DMS79 treated with DMSO at 0.1 percent for 48 hours (cell line): Measurements from ENCODE around the gene IRF8.
A peak's percentile ranks its signal among the peaks of the same experiment; 100 is the strongest.
"Not testable (repeated sequence)": the region's sequence is repeated elsewhere in the genome, so short reads cannot be mapped to it uniquely, and the experiment has no call there.

ENCODE experiments used
- DNase-seq: peaks from one replicate; lab custom pipeline; 2025; lab: John Stamatoyannopoulos, UW

IRF8 gene

DNA sequence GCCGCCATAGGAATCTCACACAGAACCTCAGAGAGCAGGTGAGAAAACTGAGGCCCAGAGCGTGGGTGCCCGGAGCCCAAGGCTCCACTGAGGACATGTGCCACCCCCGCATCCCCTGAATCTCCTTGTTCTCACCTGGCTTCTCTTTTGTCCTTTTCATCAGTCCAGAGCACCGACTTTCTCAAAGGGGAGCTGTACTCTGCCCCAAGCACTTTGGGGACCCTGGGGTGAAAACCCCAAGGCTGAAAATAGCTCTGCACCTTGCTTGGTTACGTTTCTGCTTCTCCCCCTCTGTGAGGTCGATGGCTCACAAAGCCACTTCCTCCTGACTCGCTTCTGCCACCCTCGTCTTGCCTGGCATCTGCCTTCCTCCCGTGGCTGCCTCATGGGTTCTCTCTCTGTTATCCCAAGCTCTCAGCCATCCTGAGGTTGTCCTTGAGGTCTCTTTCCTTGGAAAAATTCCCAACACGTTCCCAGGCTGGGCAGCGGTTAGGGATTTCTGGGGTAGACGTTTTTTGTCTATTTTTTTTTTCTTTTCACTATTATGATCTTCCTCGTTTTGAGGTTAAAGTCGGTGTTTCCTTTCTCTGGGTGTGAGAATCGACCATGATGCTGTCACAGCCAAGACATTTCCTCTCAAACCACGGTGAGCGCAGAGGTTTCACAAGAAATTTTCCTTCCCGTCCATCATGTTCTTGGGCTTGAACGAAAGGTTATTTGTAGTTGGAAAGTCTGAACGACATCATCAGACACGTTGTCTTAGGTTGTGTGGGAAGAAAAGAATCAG, 37.2 kb downstream of the IRF8 start:
- DNase-seq = no peak

DNA sequence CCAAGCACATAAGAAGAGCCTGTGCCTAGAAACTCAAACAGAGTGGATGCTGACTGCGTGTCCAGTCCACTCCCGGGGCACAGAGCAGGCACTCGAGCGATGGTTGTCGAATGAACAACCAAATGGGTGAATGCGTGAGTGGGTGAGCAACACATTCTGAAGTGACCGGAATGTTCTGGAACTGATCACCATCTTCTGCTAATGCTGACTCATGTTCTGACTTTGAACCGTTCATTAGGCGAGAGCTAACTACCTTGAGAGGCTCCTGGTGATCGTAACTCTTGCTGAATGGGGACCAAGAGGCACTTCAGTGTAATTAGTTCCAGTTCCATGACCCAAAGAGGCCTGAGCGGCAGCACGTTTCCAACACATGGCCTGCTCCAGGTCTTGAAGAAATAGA, 37.9 kb downstream of the IRF8 start:
- DNase-seq = peak; percentile 89

DNA sequence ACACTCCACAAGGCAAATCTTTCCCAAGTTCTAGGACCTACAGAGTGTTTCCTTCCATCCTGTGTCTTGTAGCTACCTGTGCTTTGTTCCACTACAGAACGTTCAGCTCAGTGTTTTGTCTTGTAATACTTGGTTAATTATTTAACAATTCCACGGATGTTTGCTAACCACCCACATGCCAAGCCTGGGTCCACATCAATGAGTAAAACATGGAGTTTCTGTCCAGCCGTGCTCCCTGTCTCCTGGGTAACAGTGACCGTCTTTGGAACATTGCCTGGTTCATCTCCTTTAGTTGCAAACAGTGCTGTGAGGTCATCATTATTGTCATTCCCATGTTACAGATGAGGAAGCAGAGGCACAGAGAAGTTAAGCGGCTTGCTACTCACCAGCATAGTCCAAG, 41.3 kb downstream of the IRF8 start:
- DNase-seq = no peak

DNA sequence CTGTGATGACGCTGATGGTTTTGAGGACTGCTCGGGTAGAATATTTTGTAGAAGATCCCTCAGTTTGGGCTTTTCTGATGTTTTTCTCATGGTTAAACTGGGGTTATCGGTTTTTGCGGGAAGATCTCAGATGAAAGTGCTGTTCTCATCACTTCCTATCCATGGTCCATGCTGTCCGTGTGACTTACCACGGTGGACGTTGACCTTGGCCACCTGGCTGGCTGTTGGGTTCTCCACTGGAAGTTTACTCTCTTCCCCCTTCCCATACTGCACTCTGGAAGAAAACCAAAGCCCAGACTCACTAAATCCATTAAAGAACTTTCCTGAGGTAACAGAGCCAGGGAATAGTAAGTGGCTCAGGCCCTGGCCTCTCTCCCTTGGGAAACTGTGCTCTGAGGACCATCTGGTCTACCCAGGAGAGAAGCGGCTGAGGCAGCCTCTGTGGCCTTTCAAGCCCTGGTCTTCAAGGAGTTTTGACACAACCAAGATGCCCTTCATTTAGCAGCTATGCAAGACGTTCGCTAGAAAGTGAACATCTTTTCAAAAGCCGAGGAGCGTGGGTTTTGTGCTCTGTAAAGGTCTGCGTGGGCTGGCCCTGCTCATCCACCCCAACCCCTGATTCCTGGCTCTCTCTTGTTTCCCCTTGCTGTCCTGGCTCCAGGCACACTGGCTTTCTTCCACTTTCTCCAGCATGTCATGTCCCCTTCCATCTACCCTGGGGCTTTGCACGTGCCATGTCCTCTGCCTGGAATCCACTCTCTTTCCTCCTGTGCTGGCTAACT, 43.1 kb downstream of the IRF8 start:
- no peak for DNase-seq

DNA sequence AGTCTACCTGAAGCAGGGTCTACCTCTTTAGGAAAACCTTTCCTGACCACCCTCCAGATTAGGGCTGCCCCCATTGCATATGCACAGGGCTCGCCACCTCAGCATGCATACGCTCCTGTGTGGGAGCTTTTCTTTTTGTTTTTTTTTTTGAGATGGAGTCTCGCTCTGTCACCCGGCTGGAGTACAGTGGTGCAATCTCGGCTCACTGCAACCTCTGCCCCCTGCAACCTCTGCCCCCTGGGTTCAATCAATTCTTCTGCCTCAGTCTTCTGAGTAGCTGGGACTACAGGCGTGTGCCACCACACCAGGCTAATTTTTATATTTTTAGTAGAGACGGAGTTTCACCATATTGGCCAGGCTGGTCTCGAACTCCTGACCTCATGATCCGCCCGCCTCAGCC, 43.7 kb downstream of the IRF8 start:
- DNase-seq = not testable (repeated sequence)

DNA sequence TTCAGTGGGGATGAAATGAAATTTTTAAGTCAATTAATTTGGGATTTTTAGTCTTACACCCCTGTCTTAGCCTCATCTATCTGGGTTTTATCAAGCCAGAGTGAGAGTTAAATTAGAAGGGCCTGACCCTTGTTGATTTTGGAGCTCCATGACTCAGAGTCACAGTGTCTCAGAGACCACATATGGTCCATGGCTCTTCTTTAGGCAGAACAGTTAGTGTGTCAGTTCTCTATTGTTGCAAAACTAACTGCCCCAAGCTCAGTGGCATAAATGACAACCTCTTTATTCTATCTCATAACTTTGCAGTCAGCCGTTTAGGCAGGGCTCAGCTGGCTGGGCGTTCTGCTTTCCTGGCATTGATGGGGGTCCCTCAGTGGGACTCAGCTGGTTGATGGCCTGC, 44.7 kb downstream of the IRF8 start:
- DNase-seq = no peak

DNA sequence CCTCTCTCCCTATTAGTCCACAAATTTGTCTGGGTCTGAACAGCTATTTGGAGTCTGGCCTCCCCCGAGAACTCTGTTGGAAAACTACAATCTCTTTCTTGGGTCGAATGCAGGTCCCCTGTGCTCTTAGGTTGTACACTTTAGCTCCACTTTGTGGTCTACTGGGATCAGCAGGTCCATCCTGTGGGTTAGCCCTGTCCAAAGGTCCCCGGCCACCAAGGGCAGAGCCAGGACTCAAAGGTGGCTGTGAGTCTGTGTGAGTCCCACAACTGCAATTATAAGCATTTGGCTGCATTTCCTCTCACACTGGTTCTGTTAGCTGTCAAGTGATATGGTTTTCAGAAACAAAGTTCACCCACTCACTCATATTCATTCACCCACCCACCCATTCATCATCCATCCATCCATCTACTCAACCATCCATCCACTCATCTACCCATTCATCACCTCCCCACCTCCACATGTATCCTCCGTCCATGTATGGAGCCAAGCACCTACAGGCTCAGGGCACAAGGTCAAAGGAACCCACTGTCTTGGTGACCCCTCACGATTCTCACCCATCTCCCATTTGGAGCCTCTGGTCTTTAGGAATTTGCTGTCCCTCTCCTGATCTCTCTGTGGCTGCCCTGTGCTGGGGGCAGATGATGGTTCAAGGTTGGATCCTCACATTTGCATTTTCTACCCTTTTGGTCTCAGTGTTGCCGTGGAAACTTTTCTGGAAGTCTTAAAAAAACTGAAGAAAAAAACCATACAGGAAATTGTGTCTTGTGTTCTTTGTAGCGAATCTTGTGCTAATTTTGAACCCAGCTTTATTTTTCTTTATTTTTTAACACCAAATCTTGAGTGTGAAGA, 45.8 kb downstream of the IRF8 start:
- DNase-seq = peak; percentile 3

DNA sequence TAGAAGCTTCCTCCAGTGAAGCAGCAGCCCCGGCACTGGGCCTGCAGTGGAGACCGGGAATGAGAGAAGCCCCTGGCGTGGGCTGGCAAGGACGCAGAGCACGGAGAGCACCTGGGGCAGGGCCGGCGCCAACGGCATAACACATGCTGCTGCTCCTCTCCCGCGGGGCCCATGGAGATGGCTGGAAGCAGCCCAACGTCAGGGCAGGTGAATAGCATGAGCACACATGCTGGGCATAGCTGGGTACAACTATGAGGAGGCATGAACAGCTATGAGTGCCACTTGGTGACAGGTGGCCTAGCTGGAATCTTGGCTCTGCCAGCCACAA, 46.4 kb downstream of the IRF8 start:
- DNase-seq = peak; percentile 73

DNA sequence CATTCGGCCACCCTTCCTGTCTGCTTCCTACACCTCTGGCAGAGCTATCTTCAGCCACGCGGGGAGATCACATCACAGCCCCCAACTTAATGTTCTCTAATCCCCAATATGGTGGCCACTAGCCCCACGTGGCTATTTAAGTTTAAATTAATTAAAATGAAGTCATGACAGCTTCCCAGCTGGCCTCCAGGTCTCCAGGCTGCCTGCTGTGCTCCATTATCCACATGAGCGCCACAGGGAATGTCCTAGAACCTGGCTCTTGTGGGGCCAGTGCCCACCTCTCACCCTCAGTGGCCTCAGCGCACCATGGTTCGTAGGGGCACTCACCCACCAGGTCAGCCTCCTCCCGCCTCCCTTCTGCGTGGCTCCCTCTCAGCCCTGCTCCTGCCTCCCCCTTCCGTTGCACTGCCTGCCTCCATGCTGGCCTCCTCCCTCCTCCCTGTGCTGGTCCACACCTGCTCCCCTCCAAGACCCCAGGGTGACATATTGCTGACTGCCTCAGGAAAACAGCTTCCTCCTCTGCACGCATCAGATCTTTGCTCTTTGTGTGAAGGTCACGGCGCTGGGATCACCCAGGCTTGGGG, 47.7 kb downstream of the IRF8 start:
- no peak for DNase-seq

DNA sequence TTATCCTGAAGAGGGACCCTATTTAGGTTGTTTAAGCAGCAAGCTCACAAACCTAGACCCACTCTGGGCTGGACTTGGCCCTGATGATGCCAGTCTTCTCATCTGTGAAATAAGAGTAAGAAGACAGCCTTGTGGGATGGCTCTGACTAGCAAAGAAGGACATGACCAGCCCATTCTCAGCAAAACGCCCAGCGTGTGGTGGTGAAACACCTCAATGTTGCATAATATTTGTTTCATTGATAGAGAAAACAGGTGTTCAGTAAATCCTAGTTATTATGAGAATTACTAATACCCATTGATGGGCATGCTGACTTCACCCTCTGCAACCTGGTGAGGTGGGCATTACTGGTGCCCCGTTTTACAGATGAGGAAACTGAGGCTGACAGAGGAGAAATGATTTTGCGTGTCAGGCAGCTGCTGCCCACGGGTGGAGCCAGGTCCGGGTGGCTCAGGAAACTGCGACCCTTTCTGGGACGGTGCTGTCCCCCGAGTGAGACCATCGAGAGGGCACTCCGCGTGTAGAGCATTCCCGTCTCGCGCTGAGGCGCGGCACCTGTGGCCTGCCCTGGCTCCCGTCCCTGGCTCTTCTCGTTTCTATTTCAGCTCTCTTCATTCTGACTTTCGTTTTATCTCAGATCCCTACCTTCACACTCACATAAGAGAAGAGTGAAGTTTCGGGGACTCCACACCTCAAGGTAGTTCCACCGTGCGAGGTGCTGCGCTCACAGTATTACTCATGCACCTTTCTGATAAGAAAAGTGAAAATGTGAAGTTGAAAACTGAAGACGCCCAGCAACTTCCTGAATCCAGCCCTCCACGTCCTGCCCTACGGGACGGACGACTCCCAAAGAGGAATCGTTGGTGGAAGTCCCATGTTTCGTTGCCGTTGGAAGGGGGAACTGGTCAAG, 48.5 kb downstream of the IRF8 start:
- DNase-seq = no peak

DNA sequence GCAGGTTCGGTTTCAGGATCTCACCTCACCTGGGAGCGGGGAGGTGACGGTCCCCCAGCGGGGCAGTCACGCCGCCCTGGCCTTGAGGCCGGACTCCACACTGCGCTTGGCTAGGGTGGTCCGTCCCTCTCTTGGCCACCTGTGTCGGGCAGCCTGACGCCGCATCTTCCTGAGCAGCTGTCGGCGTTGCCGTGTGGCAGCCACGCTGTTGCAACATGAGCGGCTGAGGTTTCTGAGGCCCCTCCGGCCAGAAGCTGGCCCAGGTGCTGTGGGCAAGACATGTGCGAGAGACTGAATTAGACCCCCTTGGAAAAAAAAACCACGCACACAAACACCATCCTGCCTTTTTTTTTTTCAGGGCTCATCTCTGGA, 49.2 kb downstream of the IRF8 start:
- DNase-seq = no peak

DNA sequence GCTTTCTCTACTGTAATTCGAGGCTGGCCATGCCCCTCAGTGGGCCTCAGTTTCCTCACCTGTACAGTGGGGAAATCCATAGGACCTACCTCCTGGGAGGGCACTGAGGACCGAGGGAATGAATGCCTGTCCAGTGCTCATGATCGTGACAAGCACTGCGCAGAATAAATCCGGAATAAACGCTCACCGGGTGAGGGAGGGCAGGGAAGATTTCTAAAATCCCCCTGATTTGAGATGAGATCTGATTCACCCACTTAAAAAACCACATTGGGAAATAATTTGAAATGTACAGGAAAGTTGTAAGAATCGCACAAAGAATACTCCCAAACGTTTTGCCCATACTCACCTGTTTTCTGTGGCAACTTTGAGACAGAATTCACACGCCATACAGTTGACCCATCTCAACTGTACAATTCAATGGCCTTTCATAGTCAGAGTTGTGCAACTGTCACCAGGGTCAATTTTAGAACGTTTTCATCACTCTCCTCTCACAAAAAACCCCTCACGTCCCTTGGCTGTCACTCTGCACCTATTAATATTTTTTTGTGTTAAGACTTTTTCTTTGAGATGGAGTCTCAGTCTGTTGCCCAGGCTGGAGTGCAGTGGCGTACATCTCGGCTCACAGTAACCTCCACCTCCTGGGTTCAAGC, 49.8 kb downstream of the IRF8 start:
- no peak for DNase-seq

DNA sequence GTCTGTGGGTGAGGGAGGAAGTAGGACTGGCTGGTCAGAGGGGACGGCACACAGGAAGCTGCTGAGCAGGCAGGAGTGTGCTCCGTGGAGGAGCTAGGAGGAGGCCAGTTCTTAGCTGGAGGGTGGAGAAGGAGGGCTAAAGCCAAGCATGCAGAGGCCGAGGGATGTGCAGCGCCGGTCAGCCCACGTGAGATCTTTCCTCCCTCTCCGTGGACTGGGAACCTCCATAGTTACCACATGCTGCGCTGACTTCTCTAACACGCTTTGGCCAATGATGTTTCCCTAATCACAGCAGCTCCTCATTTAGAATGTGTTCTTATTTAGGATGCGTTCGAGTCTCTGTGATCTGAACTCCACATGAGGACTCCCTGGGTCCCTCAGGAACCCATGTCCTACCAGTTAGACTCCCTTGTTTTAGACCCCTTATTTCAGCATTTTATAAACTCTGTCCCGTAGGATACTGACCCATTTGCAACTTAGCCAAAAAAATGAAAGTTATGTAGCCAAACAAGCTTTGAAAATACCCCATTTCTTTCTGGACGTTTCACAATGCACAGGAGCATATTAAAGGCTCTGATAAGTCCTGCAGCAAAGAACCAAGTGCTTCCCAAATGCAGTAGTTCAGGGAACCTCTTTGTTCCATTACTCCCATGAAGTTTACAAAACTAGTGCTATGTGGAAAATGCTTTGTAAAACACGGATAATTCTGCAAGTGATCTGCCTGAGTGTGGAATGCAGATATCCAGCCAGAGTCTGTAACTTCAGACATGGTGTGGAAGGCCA, 51.4 kb downstream of the IRF8 start:
- no peak for DNase-seq

DNA sequence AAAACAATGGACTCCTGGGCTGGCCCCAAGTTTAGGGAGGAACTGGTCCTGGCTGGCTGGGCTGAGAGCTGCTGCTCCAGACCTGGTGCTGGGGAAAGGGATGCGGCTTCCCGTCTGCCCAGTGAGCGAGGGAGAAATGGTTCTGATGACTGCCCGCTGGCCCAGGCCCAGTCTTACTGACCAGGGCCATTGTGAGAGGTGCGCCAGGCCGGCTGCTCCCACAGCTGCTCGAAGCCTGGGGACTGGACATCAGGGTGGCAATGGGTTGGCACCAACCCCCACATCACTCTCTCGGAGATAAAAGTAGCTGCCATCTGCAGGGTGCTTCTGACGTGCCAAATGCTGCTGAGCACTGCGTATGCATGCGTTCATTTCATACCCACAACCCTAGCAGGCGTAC, 53.2 kb downstream of the IRF8 start:
- DNase-seq = no peak

DNA sequence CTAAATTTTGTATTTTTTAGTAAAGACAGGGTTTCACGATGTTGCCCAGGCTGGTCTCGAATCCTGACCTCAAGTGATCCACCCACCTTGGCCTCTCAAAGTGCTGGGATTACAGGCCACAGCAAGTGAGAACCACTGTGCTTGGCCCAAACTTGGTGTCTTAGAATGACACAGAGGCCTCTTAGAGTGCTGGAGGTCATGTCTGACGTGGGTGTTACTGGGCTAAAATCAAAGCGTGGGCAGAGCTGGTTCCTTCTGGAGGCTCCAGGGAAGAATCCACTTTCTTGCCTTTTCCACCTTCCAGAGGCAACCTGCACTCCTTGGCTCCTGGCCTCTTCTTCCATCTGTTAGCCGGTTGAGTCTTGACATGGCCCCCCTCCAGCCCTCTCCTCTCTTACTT, 53.8 kb downstream of the IRF8 start:
- DNase-seq = no peak

DNA sequence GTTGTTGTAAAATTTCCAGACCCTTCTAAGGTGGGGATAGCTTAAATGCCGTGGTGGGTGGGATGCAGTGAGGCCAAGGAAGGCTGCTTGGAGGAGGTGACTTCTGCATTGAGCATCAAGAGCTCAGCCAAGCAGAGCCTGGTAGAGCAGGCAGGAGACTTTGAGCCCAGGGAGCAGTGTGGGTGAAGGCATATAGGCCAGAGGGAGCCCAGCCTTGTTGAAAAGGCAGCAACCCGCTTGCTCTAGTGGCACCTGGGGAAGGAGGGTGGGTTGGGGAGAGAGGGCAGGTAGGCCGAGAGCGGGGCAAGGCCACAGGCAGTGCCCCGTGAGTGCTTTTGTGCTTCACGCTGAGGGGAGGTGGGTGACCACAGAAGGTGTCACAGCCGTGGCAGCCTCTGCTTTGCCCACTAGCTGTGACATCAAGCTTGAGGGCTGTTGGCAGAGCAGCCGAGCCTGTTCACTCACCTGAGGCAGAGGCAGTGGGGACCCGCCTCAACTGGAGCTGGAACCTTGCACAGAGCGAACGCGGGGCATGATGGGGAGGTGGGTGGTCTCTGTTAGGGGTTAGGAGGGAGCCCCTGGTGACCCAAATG, 56.1 kb downstream of the IRF8 start:
- no peak for DNase-seq

DNA sequence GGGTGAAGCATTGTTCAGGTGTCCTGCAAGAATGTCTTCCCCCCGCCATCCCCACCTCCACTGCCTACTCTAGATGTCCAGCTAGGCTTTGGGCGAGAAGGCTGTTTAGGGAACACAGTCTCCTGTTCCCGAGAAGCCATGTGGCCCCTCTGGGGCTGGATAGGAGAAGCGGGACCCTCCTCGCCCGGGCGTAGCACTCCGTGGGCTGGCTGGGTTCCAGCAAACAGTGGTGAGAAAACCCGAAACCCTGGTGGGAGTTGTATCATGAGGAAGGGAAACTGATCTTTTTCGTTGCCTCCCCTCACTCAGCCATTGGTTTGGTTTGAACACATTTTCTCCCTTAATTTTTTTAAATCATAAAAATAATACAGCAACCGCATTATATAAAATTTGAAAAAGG, 56.6 kb downstream of the IRF8 start:
- no peak for DNase-seq

DNA sequence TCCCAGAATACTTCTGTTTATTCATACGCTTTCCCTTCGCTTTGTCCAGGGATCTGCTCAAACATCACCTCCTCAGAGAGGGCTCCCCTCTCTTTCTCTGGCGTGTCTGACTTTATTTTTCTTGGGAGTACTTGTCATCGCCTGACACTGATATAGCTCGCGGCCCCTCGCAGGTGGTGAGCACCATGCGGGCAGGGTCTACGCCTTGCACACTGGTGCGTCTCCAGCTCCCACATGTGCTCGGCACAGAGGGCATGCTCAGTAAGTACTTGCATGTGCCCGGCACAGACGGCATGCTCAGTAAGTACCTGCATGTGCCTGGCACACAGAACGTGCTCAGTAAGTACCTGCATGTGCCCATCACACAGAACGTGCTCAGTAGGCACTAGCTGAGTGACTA, 57.5 kb downstream of the IRF8 start:
- DNase-seq = no peak

DNA sequence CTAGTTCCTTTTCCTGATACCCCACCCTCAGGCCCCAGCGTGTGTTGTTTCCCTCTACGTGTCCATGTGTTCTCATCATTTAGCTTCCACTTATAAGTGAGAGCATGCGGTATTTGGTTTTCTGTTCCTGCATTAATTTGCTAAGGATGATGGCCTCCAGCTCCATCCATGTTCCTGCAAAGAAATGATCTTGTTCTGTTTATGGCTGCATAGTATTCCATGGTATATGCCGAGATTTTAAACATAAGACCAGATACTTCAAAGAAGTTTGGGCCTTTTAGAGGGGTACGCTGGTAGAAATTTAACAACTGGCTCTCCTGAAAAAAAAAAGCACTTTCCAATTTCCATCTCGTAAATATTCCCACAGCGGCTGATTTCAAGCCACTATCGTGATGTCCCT, 59.8 kb downstream of the IRF8 start:
- DNase-seq = no peak

DNA sequence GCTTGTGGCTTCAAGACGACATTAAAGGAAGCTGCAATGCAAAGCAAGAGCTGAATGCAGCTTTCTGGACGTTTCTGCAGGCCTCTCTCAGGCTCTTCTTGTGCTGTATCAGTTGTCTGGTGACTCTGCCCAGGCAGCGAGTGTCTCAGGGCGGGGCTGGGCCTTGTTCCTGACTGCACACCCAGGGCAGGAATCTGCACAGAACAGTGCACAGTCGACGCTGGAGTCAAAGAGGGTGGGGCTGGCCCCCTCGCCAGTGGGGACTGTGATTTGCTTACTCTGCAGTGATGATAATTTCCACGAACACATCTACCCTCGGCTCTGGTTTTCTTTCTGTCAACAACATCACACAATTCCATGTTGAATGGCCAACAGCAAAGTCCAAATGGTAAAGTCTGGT, 60.7 kb downstream of the IRF8 start:
- DNase-seq = no peak
